WTC11 (cell line): Measurements from ENCODE around the gene PRKAR1B.

Experiments
- MAX ChIP-seq: sonication (generic); formaldehyde crosslinking; IDR thresholded peaks from 2 replicates; pipeline ENCODE4 v1.8.0; 2022; ENCODE audit warnings: mild to moderate bottlenecking, missing genetic modification reagents
- ZNF416 ChIP-seq: fragments of 250-450 bp; sonication (Bioruptor Pico); IDR thresholded peaks from 2 replicates; pipeline ENCODE4 v1.9.0; 2021; ENCODE audit warnings: mild to moderate bottlenecking, inconsistent platforms

- TF ChIP-seq MAX (CRISPR knock-in tag) (no peak), ZNF416 (CRISPR knock-in tag) (no peak)
These were observed 44.3 kb downstream of the PRKAR1B start for GRCh38 chr7:682810-683209.
